HG03354 (cell line): ENCODE measurements around the gene KATNAL1.
A peak's percentile ranks its signal among the peaks of the same experiment; 100 is the strongest.

Experiments used
- ATAC-seq: cut with Tn5 transposase; IDR thresholded peaks from one replicate; pipeline ENCODE4 v1.9.1; 2021; ENCODE audit warnings: mild to moderate bottlenecking; ENCODE audit not compliant: unreplicated experiment, poor library complexity, severe bottlenecking

Gene KATNAL1

GRCh38 chr13:30307194-30307970, at the start of gene KATNAL1:
Gene KATNAL1, minus strand, starts transcription at chr13:30307551. Its CDS starts 23,774 bp downstream, at chr13:30283777.
- peak; percentile 61 for ATAC-seq

- no peak for ATAC-seq
Measured at GRCh38 chr13:30355839-30356238, 48.5 kb upstream of the KATNAL1 start.

- peak; percentile 73 for ATAC-seq
Measured at GRCh38 chr13:30355384-30355699, 48.0 kb upstream of the KATNAL1 start.

GRCh38 chr13:30354493-30355383, 47.4 kb upstream of the KATNAL1 start:
- peak; percentile 32 for ATAC-seq

- no peak for ATAC-seq
Measured at GRCh38 chr13:30353471-30354215, 46.3 kb upstream of the KATNAL1 start.

GRCh38 chr13:30353060-30353459, 45.7 kb upstream of the KATNAL1 start:
- ATAC-seq = no peak

GRCh38 chr13:30352121-30352520, 44.8 kb upstream of the KATNAL1 start:
- ATAC-seq = no peak

- peak; percentile 35 for ATAC-seq
Measured at GRCh38 chr13:30346789-30347167, 39.4 kb upstream of the KATNAL1 start.

GRCh38 chr13:30346153-30346788, 38.9 kb upstream of the KATNAL1 start:
- ATAC-seq = peak; percentile 80

- no peak for ATAC-seq
Measured at GRCh38 chr13:30345426-30346100, 38.2 kb upstream of the KATNAL1 start.

GRCh38 chr13:30341815-30342570, 34.6 kb upstream of the KATNAL1 start:
- no peak for ATAC-seq

- ATAC-seq = no peak
Measured at GRCh38 chr13:30340331-30341250, 33.2 kb upstream of the KATNAL1 start.

GRCh38 chr13:30339738-30340330, 32.5 kb upstream of the KATNAL1 start:
- ATAC-seq = no peak

- no peak for ATAC-seq
Measured at GRCh38 chr13:30338952-30339351, 31.6 kb upstream of the KATNAL1 start.

- ATAC-seq = no peak
Measured at GRCh38 chr13:30338331-30338851, 31.0 kb upstream of the KATNAL1 start.

- ATAC-seq = no peak
Measured at GRCh38 chr13:30337061-30337610, 29.8 kb upstream of the KATNAL1 start.
